ENCODE results near the gene PLIN4. TPM values are rescaled to one million over a fixed set of nuclear protein-coding genes. Genes with fewer than 3 reads are reported as not detected.
A peak's percentile ranks its signal among the peaks of the same experiment; 100 is the strongest.

The PLIN4 gene
- total and polyA plus RNA-seq, 9 of the 15 experiments (the other 6 are each of a cell fraction or from before 2014, with no cell fraction given): 0.04 to 0.16 (median 0.07) TPM; not detected in 3

- BruUV-seq (replicated peaks): no TSS peak
These were observed 10.6 kb upstream of the PLIN4 start for GRCh38 chr19:4528843-4529242.

More at GRCh38 chr19:4528843-4529242, 10.6 kb upstream of the PLIN4 start:
- Histone ChIP-seq H3K79me2 (ENCODE audit: control insufficient read depth, insufficient read depth, low read length) (no peaks in the 10 kb centered on the region), H3K9me3 (replicated peaks; ENCODE audit: control insufficient read depth, insufficient read depth, low read depth, low read length) (no peaks in the 10 kb centered on the region), H3K9ac (ENCODE audit: insufficient read depth in 1 of 2, low read depth in 2 of 2, low read length in 2 of 2) (no peak overlapping the region), H4K20me1 (replicated peaks; ENCODE audit: control insufficient read depth, insufficient read depth, low read length) (no peaks in the 10 kb centered on the region), H3K4me3 (no peak overlapping the region), H3K36me3 (ENCODE audit: control insufficient read depth, insufficient read depth, low read length) (no peaks in the 10 kb centered on the region), H3K4me1 (replicated peaks in 1 of 2; ENCODE audit: control insufficient read depth in 2 of 2, insufficient read depth in 2 of 2, low read length in 2 of 2) (peaks cover 0 to 37% of the 10 kb centered on the region in 2 experiments; a peak in 4 of 5 replicates), H3K27me3 (ENCODE audit: control insufficient read depth in 2 of 2, insufficient read depth in 2 of 2, low read length in 2 of 2) (peaks cover 0 to 6% of the 10 kb centered on the region in 2 experiments; a peak in 3 of 5 replicates), H3K4me2 (ENCODE audit: insufficient read depth, low read length) (no peak overlapping the region), H3K27ac (ENCODE audit: extremely low read depth, low read depth, low read length) (no peak overlapping the region), H3K9me1 (ENCODE audit: control insufficient read depth, insufficient read depth, low read length) (no peaks in the 10 kb centered on the region), H2AFZ (ENCODE audit: low read depth, low read length) (no peak overlapping the region)
- WGBS (ENCODE audit: insufficient coverage, low coverage, missing lambda C conversion rate): 63% methylated on average over 15 of the region's 15 CpGs
- FAIRE-seq: no peak
- in situ Hi-C loops (cut with MboI): no loop called here
- ATAC-seq: no peak
- intact Hi-C loops (cut with micrococcal nuclease): no loop called here
- TF ChIP-seq KDM1A (IDR thresholded peaks at IDR 0.05) (peak in 1 of 2 experiments; percentile 66), SMARCA5 (IDR thresholded peaks at IDR 0.05) (0 out of 2 replicates have a peak, but pooled peaks have one; percentile 35), RBM25 (IDR thresholded peaks at IDR 0.05; ENCODE audit: low read depth, low read length, severe bottlenecking) (peak; percentile 90), RCOR1 (IDR thresholded peaks at IDR 0.05; ENCODE audit: borderline replicate concordance in 1 of 2, low read depth in 2 of 2, low read length in 2 of 2) (peak in 1 of 2 experiments; percentile 43; a peak in 1 of 4 replicates), HINFP (tag; conservative IDR thresholded peaks at IDR 0.05; ENCODE audit: low read depth) (no peak), ZNF740 (CRISPR knock-in tag; IDR thresholded peaks at IDR 0.05) (0 out of 2 replicates have a peak, but pooled peaks have one; percentile 17), ZNF740 (tag; IDR thresholded peaks at IDR 0.05) (no peak), ZFP36 (IDR thresholded peaks at IDR 0.05; ENCODE audit: low read depth, low read length, partially characterized antibody) (peak; percentile 74), BCOR (IDR thresholded peaks at IDR 0.05) (peak; percentile 94), NFE2 (IDR thresholded peaks at IDR 0.05; ENCODE audit: low read depth) (no peak)
- POLR2A ChIA-PET: no interaction called here
- no peak for DNase-seq (ENCODE audit: extremely low read depth in 1 of 4, low spot score in 3 of 4)
- CTCF ChIA-PET (ENCODE audit: low intra/inter-chr PET ratio): interaction anchor here (1.2 kb wide), 1 partner anchor 262 kb away, joined by 4 read pairs; no protein-coding TSS in a partner anchor

Measured in K562 (cell line).